Measurements from ENCODE around the gene PDE2A. TPM values are rescaled to one million over a fixed set of nuclear protein-coding genes. Genes with fewer than 3 reads are reported as not detected.

The PDE2A gene
- total and polyA plus RNA-seq, 2 donors from 2014 or later: 12.6 to 42.0 TPM

DNA sequence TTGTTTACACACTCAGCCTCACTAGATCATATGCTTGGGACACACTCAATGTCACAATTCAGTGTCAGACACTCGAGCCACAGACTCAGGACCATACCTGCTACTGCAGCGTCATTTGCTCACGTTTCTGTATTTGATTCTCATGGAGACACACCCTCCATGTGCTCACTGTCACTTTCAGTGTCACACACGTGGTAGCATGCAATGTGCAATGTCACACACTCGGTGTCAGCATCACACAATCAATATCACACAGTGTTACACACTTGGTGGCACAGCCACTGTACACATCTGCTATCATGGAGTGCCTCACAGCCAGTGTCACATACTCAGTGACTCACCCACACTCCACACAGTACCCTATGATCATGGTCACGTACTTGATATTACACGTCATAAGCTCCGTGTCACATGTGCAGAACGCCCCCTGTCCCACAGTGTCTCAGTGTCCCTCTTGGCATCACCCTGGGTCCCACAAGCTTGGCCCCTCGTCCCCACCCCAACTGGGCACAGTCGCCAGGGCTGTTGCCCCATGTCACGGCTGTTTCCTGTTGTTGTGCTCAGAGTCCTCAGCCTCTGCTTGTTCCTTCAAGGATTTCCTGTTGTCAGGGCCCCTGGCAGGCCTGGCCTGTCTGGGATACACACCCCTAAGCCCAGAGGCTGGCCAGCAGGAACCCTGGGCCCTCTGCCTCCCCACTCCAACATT, 49.6 kb downstream of the PDE2A start:
- no peak for FAIRE-seq
- no peak for DNase-seq
- Histone ChIP-seq H3K9me3 (ENCODE audit: control insufficient read depth in 2 of 3, insufficient read depth in 1 of 3, low read length in 3 of 3) (no peaks in the 10 kb centered on the region), H3K36me3 (ENCODE audit: control insufficient read depth in 2 of 3, insufficient read depth in 3 of 3, low read length in 3 of 3) (no peaks in the 10 kb centered on the region), H3K4me1 (ENCODE audit: control insufficient read depth in 2 of 3, insufficient read depth in 2 of 3, low read depth in 1 of 3, low read length in 3 of 3) (peaks cover 0 to 30% (median 0%) of the 10 kb centered on the region in 3 donors), H3K4me3 (ENCODE audit: low read length in 3 of 3) (no peak overlapping the region), H3K27me3 (ENCODE audit: control insufficient read depth, insufficient read depth, low read length) (no peaks in the 10 kb centered on the region), H3K27ac (ENCODE audit: low read depth in 2 of 2, low read length in 2 of 2) (peak overlapping the region; percentile 57 to 67), H3K9ac (ENCODE audit: low read length in 3 of 3) (no peak overlapping the region)
- intact Hi-C loops (cut with DNase I): no loop called here
- TF ChIP-seq, protein P1, sequence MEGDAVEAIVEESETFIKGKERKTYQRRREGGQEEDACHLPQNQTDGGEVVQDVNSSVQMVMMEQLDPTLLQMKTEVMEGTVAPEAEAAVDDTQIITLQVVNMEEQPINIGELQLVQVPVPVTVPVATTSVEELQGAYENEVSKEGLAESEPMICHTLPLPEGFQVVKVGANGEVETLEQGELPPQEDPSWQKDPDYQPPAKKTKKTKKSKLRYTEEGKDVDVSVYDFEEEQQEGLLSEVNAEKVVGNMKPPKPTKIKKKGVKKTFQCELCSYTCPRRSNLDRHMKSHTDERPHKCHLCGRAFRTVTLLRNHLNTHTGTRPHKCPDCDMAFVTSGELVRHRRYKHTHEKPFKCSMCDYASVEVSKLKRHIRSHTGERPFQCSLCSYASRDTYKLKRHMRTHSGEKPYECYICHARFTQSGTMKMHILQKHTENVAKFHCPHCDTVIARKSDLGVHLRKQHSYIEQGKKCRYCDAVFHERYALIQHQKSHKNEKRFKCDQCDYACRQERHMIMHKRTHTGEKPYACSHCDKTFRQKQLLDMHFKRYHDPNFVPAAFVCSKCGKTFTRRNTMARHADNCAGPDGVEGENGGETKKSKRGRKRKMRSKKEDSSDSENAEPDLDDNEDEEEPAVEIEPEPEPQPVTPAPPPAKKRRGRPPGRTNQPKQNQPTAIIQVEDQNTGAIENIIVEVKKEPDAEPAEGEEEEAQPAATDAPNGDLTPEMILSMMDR (IDR thresholded peaks at IDR 0.05; ENCODE audit: borderline replicate concordance, extremely low read depth, insufficient read depth): no peak

DNA sequence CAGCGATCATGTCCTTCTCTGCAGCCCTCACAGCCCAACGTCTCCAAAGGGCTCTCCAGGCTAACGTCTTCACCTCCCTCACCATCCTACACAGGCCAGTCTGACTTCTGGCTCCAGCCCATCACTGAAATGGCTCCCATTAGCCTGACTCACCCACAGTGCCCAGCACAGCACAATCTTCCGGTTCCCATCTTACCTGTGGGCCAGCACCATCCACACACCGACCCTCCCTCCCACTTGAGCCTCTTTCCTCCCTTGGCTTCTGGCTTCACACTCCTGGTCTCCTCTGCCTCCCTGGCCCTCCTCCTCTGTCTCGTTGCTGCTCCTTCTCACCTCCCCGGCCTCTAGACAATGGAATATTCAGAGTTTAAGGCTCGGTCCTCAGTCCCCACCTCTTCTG, 51.2 kb downstream of the PDE2A start:
- no peaks in the 10 kb centered on the region for H3K9me3 ChIP-seq (ENCODE audit: control insufficient read depth in 2 of 3, insufficient read depth in 1 of 3, low read length in 3 of 3)
- DNase-seq (no peak), FAIRE-seq (no peak)
- no peak overlapping the region for H3K4me3 ChIP-seq (ENCODE audit: low read length in 3 of 3)
- TF ChIP-seq, protein P1 (IDR thresholded peaks at IDR 0.05; ENCODE audit: borderline replicate concordance, extremely low read depth, insufficient read depth): no peak
- no peak overlapping the region for H3K9ac ChIP-seq (ENCODE audit: low read length in 3 of 3)
- intact Hi-C loops (cut with DNase I): no loop called here
- no peaks in the 10 kb centered on the region for H3K36me3 ChIP-seq (ENCODE audit: control insufficient read depth in 2 of 3, insufficient read depth in 3 of 3, low read length in 3 of 3)
- H3K27ac ChIP-seq (ENCODE audit: low read depth in 2 of 2, low read length in 2 of 2): no peak overlapping the region
- no peaks in the 10 kb centered on the region for H3K27me3 ChIP-seq (ENCODE audit: control insufficient read depth, insufficient read depth, low read length)
- H3K4me1 ChIP-seq (ENCODE audit: control insufficient read depth in 2 of 3, insufficient read depth in 2 of 3, low read depth in 1 of 3, low read length in 3 of 3): peaks cover 0 to 28% (median 0%) of the 10 kb centered on the region in 3 donors

DNA sequence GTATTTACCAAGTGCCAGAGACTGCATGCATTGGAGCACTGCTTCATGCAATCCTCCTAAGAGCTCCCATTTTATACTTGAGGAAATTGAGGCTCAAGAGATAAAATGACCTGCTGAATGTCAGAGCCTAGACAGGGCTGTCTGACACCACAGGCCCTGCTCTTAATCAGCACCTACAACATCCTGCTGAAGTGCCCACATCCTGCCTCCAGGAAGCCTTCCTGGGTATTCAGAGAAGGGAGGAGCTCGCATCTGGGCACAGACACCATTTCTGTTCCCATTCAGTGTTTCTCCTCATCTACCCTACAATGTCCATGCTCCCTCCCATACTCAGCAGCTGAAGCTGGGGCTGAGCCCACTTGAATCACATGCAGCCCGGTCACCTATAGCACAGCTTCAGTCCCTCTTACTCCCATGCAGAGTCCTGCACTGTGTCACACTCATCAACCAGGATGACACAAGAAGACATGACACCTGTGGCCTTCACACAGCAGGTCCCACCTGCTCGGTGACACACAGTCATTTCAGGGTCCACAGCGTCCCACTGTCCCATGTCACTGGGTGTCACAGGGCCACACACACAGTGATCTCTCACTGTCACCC, 53.1 kb downstream of the PDE2A start:
- DNase-seq: no peak
- Histone ChIP-seq H3K4me3 (ENCODE audit: low read length in 3 of 3) (no peak overlapping the region), H3K27ac (ENCODE audit: low read depth in 2 of 2, low read length in 2 of 2) (no peak overlapping the region), H3K4me1 (ENCODE audit: control insufficient read depth in 2 of 3, insufficient read depth in 2 of 3, low read depth in 1 of 3, low read length in 3 of 3) (peaks cover 0 to 15% (median 0%) of the 10 kb centered on the region in 3 donors), H3K36me3 (ENCODE audit: control insufficient read depth in 2 of 3, insufficient read depth in 3 of 3, low read length in 3 of 3) (no peaks in the 10 kb centered on the region), H3K9me3 (ENCODE audit: control insufficient read depth in 2 of 3, insufficient read depth in 1 of 3, low read length in 3 of 3) (no peaks in the 10 kb centered on the region), H3K27me3 (ENCODE audit: control insufficient read depth, insufficient read depth, low read length) (no peaks in the 10 kb centered on the region), H3K9ac (ENCODE audit: low read length in 3 of 3) (no peak overlapping the region)
- intact Hi-C loops (cut with DNase I): no loop called here
- TF ChIP-seq, protein P1 (IDR thresholded peaks at IDR 0.05; ENCODE audit: borderline replicate concordance, extremely low read depth, insufficient read depth): no peak
- no peak for FAIRE-seq
